K562 (cell line): Measurements from ENCODE around the gene ATP23. TPM values are rescaled to one million over a fixed set of nuclear protein-coding genes. Genes with fewer than 3 reads are reported as not detected.

Source experiments
- ATAC-seq: fragments of 200-7000 bp; cut with Tn5 transposase; 3 replicates; pipeline ENCODE4 v1.9.1; 2020; ENCODE audit warnings: moderate library complexity
- BruUV-seq: library from RNA; stranded (reverse); fragments of 400-500 nt; replicated peaks from 2 replicates; lab custom pipeline; 2021; lab: Mats Ljungman, UMichigan
- CTCF ChIA-PET: fragments of 300-600 bp; formaldehyde crosslinking; extraction: SDS; loops from one replicate; lab custom pipeline; 2021; ENCODE audit warnings: low intra/inter-chr PET ratio; lab: Yijun Ruan, JAX
- POLR2A ChIA-PET: fragments of 300-600, 350-650 bp; sonication (Branson Sonifier 250); formaldehyde crosslinking; extraction: SDS; loops from one replicate; lab custom pipeline; 2021; ENCODE audit warnings: antibody characterized with exemption, inconsistent platforms; lab: Yijun Ruan, JAX
- DNase-seq, 4 experiments: peaks; one replicate each; pipeline versions ENCODE4 v3.0.0 to v3.0.0-alpha.2; 2011 to 2018; ENCODE audit warnings: low spot score in 3 of 4, mixed read lengths in 3 of 4; ENCODE audit errors: extremely low read depth in 1 of 4
- FAIRE-seq: peaks from 2 replicates; lab custom pipeline; 2011; peaks lifted over from hg19 to GRCh38; lab: Jason Lieb, UNC
- H2AFZ ChIP-seq: 2 replicates; pipeline ENCODE4 v1.6.0; 2011; ENCODE audit warnings: low read depth, low read length, control low read depth, inconsistent platforms
- H3K27ac ChIP-seq: fragments of 200-600 bp; 3 replicates; pipeline ENCODE4 v1.8.0; 2011; ENCODE audit warnings: low read depth, mild to moderate bottlenecking, control low read depth, inconsistent platforms, low read length, moderate library complexity, mixed read lengths; ENCODE audit errors: extremely low read depth
- H3K27me3 ChIP-seq, 2 experiments: fragments of 300-600 bp in 1 of 2; 2 replicates in 1 of 2; 3 replicates in 1 of 2; pipeline versions ENCODE4 v1.6.0 to v1.8.0; 2011; ENCODE audit warnings: inconsistent platforms in 2 of 2, low read length in 2 of 2, mild to moderate bottlenecking in 1 of 2, mixed read lengths in 1 of 2, moderate library complexity in 1 of 2; ENCODE audit not compliant: control insufficient read depth in 2 of 2, insufficient read depth in 2 of 2
- H3K36me3 ChIP-seq: fragments of 300-600 bp; 3 replicates; pipeline ENCODE4 v1.8.0; 2011; ENCODE audit warnings: mild to moderate bottlenecking, low read length, inconsistent platforms; ENCODE audit not compliant: control insufficient read depth, insufficient read depth
- H3K4me1 ChIP-seq, 2 experiments: fragments of 200-600 bp in 1 of 2; replicated peaks in 1 of 2; 2 replicates in 1 of 2; 3 replicates in 1 of 2; pipeline versions ENCODE4 v1.5.1 to v1.8.0; 2011; ENCODE audit warnings: inconsistent platforms in 2 of 2, low read length in 2 of 2, mild to moderate bottlenecking in 1 of 2, mixed read lengths in 1 of 2, moderate library complexity in 1 of 2; ENCODE audit not compliant: control insufficient read depth in 2 of 2, insufficient read depth in 2 of 2
- H3K4me2 ChIP-seq: 2 replicates; pipeline ENCODE4 v1.6.1; 2011; ENCODE audit warnings: low read length, control low read depth, inconsistent platforms, mixed read lengths; ENCODE audit not compliant: insufficient read depth
- H3K4me3 ChIP-seq: fragments of 200-600 bp; sonication (generic), shearing (Covaris generic); 2 replicates; pipeline ENCODE4 v1.5.1; 2016; ENCODE audit warnings: control low read depth, inconsistent platforms
- H3K79me2 ChIP-seq: fragments of 200-600 bp; 3 replicates; pipeline ENCODE4 v1.8.0; 2011; ENCODE audit warnings: low read length, inconsistent platforms; ENCODE audit not compliant: control insufficient read depth, insufficient read depth
- H3K9ac ChIP-seq, 2 experiments: 2 replicates each; pipeline versions ENCODE4 v1.6.0 to v1.6.1; 2011; ENCODE audit warnings: low read depth in 2 of 2, low read length in 2 of 2, control low read depth in 1 of 2, inconsistent platforms in 1 of 2, mild to moderate bottlenecking in 1 of 2, mixed read lengths in 1 of 2; ENCODE audit not compliant: insufficient read depth in 1 of 2
- H3K9me1 ChIP-seq: one replicate; pipeline ENCODE4 v1.6.0; 2011; ENCODE audit warnings: inconsistent platforms, mild to moderate bottlenecking, low read length, moderate library complexity; ENCODE audit not compliant: control insufficient read depth, insufficient read depth
- H3K9me3 ChIP-seq: replicated peaks from 2 replicates; pipeline ENCODE4 v1.5.1; 2011; ENCODE audit warnings: low read depth, low read length, inconsistent platforms; ENCODE audit not compliant: control insufficient read depth, insufficient read depth
- H4K20me1 ChIP-seq: replicated peaks from 2 replicates; pipeline ENCODE4 v1.6.1; 2011; ENCODE audit warnings: low read length, inconsistent platforms, mixed read lengths; ENCODE audit not compliant: control insufficient read depth, insufficient read depth
- BRD9 ChIP-seq: fragments of 450-650 bp; IDR thresholded peaks from 2 replicates; pipeline ENCODE4 v1.6.1; 2018; ENCODE audit warnings: low read depth; ENCODE audit not compliant: partially characterized antibody
- CHCHD3 ChIP-seq: fragments of 250-450 bp; sonication (Bioruptor Pico); IDR thresholded peaks from 2 replicates; pipeline ENCODE4 v2.1.2; 2022; ENCODE audit warnings: mild to moderate bottlenecking
- ELF2 ChIP-seq: fragments of 250-450 bp; sonication (Bioruptor Pico); IDR thresholded peaks from 2 replicates; pipeline ENCODE4 v1.5.0; 2021; ENCODE audit warnings: mild to moderate bottlenecking
- HDAC1 ChIP-seq, 2 experiments: fragments of 450-650 bp; IDR thresholded peaks; 2 replicates each; pipeline ENCODE4 v1.6.1; 2016 to 2017; ENCODE audit warnings: inconsistent platforms in 1 of 2, mild to moderate bottlenecking in 1 of 2, moderate library complexity in 1 of 2
- HMGN3 ChIP-seq: IDR thresholded peaks from 2 replicates; pipeline ENCODE4 v1.6.1; 2011; ENCODE audit warnings: borderline replicate concordance, low read depth, mild to moderate bottlenecking, mixed read lengths, low read length; ENCODE audit not compliant: insufficient read length; ENCODE audit errors: extremely low read depth
- OTX1 ChIP-seq: fragments of 450-650 bp; formaldehyde crosslinking; IDR thresholded peaks from 2 replicates; pipeline ENCODE4 v1.4.0; 2022; ENCODE audit warnings: mild to moderate bottlenecking
- SMARCC2 ChIP-seq: fragments of 450-650 bp; IDR thresholded peaks from 2 replicates; pipeline ENCODE4 v1.6.1; 2017; ENCODE audit warnings: antibody characterized with exemption, moderate library complexity, mild to moderate bottlenecking, low read depth
- TEAD4 ChIP-seq, 2 experiments: sonication (generic) in 1 of 2; formaldehyde crosslinking in 1 of 2; IDR thresholded peaks; 2 replicates each; pipeline versions ENCODE4 v1.6.1 to v1.8.0; 2012 to 2022; ENCODE audit warnings: borderline replicate concordance in 1 of 2, inconsistent platforms in 1 of 2, low read length in 1 of 2, mild to moderate bottlenecking in 1 of 2, missing genetic modification reagents in 1 of 2
- XRCC4 ChIP-seq: IDR thresholded peaks from one replicate; pipeline ENCODE4 v1.6.1; 2011; ENCODE audit not compliant: insufficient read depth, insufficient read length; ENCODE audit errors: extremely low read depth
- ZNF354B ChIP-seq: fragments of 250-450 bp; sonication (Bioruptor Pico); IDR thresholded peaks from 2 replicates; pipeline ENCODE4 v1.4.0; 2020
- ZNF583 ChIP-seq: fragments of 250-450 bp; sonication (Bioruptor Pico); IDR thresholded peaks from 2 replicates; pipeline ENCODE4 v1.4.0; 2020
- WGBS: fragments of 100-300 bp; shearing (Covaris generic); methylation state at CpG from one replicate; pipeline ENCODE4 v1.1.6; 2016; ENCODE audit warnings: low coverage, mixed read lengths; ENCODE audit not compliant: insufficient coverage; ENCODE audit errors: missing lambda C conversion rate; 5-methylcytosine and 5-hydroxymethylcytosine counted together
- in situ Hi-C: fragments of 300-500 bp; cut with MboI; formaldehyde crosslinking; loops from 4 replicates; pipeline ENCODE4 v1.15.0; 2018; ENCODE audit warnings: inconsistent platforms, mixed read lengths
- intact Hi-C: fragments of 100-400 bp; cut with micrococcal nuclease; formaldehyde crosslinking; loops from 2 replicates; pipeline ENCODE4 v1.14.2; 2022
- polyA plus RNA-seq, 8 experiments: library from polyadenylated mRNA; depleted of rRNA in 4 of 8; stranded (reverse) in 5 of 8; unstranded in 3 of 8; fragments of >200 nt; fragmentation: Nextera tagmentation in 2 of 8; fragmentation: Illumina TruSeq in 1 of 8; extraction: Ambion mirVana in 2 of 8; extraction: Trizol in 1 of 8; gene quantifications; 2 replicates each; pipeline versions ENCODE4 v1.2.1 to v1.2.3, GENCODE V29; 2011 to 2014; ENCODE audit warnings: inconsistent platforms in 1 of 8, missing spikeins in 1 of 8
- total RNA-seq, 7 experiments: library from RNA; depleted of rRNA in 6 of 7; stranded (reverse); fragments of >200 nt in 6 of 7; fragmentation: Illumina TruSeq in 2 of 7; extraction: Trizol in 2 of 7; gene quantifications; 2 replicates each; pipeline versions ENCODE4 v1.2.1 to v1.2.3, GENCODE V29; 2011 to 2021; ENCODE audit warnings: low replicate concordance in 1 of 7
- TF ChIP-seq, protein P1 (sequence below): sonication (generic); formaldehyde crosslinking; IDR thresholded peaks from 2 replicates; pipeline ENCODE4 v1.8.0; 2022; ENCODE audit warnings: mild to moderate bottlenecking, missing genetic modification reagents
- TF ChIP-seq, protein P2 (sequence below): IDR thresholded peaks from 2 replicates; pipeline ENCODE4 v1.6.1; 2016; ENCODE audit warnings: missing genetic modification characterization, missing compliant biosample characterization
- TF ChIP-seq, protein P3 (sequence below): fragments of 200-400 bp; formaldehyde crosslinking; IDR thresholded peaks from 2 replicates; pipeline ENCODE4 v1.6.1; 2017; ENCODE audit warnings: mild to moderate bottlenecking, low read depth, low read length, moderate library complexity

Gene ATP23
- total and polyA plus RNA-seq, 9 of the 15 experiments (the other 6 are each of a cell fraction or from before 2014, with no cell fraction given): 8.3 to 53.7 (median 28.5) TPM

DNA sequence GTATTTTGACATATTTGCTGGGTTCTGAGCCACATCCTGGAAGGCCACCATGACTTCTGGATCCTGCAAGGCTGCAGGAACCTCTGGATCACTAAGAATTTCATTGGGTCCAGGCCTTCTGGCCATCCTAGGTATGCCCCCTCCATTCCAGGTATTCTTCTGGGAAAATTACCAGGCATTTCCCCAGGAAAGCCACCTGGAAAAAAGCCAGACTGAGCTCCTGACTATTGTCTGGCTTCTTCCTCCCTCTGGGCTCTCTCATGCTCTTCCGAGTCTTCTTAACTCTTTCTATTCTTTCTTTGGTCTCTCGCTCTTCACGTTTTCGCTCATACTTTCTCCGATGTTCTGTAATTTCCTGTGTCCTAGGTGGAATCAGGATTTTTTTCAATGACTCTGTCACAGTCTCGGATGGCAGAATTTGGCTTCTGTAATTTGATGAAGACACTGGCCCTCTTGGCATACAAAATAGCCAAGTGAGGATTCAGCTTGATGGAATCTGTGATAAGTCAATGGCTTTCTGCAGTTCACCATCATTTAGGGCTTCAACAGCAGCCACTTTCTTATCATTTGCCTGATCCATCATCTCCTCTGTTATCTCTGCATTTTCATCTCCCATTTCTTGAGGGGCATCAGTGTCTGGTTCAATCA is 42.6 kb downstream of the ATP23 start:
- no TSS peak for BruUV-seq
- no peaks in the 10 kb centered on the region for H4K20me1 ChIP-seq
- no peaks in the 10 kb centered on the region for H3K79me2 ChIP-seq
- H3K4me3 ChIP-seq: no peak overlapping the region
- H3K27me3 ChIP-seq: no peaks in the 10 kb centered on the region
- FAIRE-seq: no peak
- no peak overlapping the region for H3K4me2 ChIP-seq
- POLR2A ChIA-PET: interaction anchor here (1.0 kb wide), 1 partner anchor 9 kb away, joined by 3 read pairs; no protein-coding TSS in a partner anchor
- no peaks in the 10 kb centered on the region for H3K4me1 ChIP-seq
- no peak for ATAC-seq
- DNase-seq: no peak
- no peaks in the 10 kb centered on the region for H3K9me1 ChIP-seq
- intact Hi-C loops: loop anchor here (5.0 kb wide), 1 partner anchor 928 kb away; no protein-coding TSS in a partner anchor
- in situ Hi-C loops: loop anchor here (25.0 kb wide), 1 partner anchor 1178 kb away; no protein-coding TSS in a partner anchor
- H3K36me3 ChIP-seq: no peaks in the 10 kb centered on the region
- H2AFZ ChIP-seq: no peak overlapping the region
- 0% methylated on average over 6 of the region's 6 CpGs for WGBS
- H3K27ac ChIP-seq: no peak overlapping the region
- H3K9ac ChIP-seq: no peak overlapping the region
- no peaks in the 10 kb centered on the region for H3K9me3 ChIP-seq
- CTCF ChIA-PET: no interaction called here
- TF ChIP-seq OTX1 (CRISPR knock-in tag) (no peak), ZNF583 (CRISPR knock-in tag) (no peak), XRCC4 (no peak), TEAD4 (IDR thresholded peaks at IDR 0.05; ENCODE audit: low read length) (no peak), TEAD4 (CRISPR knock-in tag; IDR thresholded peaks at IDR 0.05; ENCODE audit: borderline replicate concordance) (no peak), BRD9 (no peak), HMGN3 (no peak), SMARCC2 (no peak), ELF2 (CRISPR knock-in tag) (no peak), ZNF354B (CRISPR knock-in tag) (no peak), HDAC1 (IDR thresholded peaks at IDR 0.05) (no peak), CHCHD3 (no peak)
- TF ChIP-seq, protein P1, sequence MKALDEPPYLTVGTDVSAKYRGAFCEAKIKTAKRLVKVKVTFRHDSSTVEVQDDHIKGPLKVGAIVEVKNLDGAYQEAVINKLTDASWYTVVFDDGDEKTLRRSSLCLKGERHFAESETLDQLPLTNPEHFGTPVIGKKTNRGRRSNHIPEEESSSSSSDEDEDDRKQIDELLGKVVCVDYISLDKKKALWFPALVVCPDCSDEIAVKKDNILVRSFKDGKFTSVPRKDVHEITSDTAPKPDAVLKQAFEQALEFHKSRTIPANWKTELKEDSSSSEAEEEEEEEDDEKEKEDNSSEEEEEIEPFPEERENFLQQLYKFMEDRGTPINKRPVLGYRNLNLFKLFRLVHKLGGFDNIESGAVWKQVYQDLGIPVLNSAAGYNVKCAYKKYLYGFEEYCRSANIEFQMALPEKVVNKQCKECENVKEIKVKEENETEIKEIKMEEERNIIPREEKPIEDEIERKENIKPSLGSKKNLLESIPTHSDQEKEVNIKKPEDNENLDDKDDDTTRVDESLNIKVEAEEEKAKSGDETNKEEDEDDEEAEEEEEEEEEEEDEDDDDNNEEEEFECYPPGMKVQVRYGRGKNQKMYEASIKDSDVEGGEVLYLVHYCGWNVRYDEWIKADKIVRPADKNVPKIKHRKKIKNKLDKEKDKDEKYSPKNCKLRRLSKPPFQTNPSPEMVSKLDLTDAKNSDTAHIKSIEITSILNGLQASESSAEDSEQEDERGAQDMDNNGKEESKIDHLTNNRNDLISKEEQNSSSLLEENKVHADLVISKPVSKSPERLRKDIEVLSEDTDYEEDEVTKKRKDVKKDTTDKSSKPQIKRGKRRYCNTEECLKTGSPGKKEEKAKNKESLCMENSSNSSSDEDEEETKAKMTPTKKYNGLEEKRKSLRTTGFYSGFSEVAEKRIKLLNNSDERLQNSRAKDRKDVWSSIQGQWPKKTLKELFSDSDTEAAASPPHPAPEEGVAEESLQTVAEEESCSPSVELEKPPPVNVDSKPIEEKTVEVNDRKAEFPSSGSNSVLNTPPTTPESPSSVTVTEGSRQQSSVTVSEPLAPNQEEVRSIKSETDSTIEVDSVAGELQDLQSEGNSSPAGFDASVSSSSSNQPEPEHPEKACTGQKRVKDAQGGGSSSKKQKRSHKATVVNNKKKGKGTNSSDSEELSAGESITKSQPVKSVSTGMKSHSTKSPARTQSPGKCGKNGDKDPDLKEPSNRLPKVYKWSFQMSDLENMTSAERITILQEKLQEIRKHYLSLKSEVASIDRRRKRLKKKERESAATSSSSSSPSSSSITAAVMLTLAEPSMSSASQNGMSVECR (CRISPR knock-in tag): no peak
- TF ChIP-seq, protein P2, sequence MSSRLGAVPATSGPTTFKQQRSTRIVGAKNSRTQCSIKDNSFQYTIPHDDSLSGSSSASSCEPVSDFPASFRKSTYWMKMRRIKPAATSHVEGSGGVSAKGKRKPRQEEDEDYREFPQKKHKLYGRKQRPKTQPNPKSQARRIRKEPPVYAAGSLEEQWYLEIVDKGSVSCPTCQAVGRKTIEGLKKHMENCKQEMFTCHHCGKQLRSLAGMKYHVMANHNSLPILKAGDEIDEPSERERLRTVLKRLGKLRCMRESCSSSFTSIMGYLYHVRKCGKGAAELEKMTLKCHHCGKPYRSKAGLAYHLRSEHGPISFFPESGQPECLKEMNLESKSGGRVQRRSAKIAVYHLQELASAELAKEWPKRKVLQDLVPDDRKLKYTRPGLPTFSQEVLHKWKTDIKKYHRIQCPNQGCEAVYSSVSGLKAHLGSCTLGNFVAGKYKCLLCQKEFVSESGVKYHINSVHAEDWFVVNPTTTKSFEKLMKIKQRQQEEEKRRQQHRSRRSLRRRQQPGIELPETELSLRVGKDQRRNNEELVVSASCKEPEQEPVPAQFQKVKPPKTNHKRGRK (tag): no peak
- TF ChIP-seq, protein P3, sequence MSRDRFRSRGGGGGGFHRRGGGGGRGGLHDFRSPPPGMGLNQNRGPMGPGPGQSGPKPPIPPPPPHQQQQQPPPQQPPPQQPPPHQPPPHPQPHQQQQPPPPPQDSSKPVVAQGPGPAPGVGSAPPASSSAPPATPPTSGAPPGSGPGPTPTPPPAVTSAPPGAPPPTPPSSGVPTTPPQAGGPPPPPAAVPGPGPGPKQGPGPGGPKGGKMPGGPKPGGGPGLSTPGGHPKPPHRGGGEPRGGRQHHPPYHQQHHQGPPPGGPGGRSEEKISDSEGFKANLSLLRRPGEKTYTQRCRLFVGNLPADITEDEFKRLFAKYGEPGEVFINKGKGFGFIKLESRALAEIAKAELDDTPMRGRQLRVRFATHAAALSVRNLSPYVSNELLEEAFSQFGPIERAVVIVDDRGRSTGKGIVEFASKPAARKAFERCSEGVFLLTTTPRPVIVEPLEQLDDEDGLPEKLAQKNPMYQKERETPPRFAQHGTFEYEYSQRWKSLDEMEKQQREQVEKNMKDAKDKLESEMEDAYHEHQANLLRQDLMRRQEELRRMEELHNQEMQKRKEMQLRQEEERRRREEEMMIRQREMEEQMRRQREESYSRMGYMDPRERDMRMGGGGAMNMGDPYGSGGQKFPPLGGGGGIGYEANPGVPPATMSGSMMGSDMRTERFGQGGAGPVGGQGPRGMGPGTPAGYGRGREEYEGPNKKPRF: no peak
